HG02938 (cell line): ENCODE measurements around the gene ASIC2.

Source experiments
- ATAC-seq: cut with Tn5 transposase; IDR thresholded peaks from one replicate; pipeline ENCODE4 v1.9.1; 2021; ENCODE audit warnings: mild to moderate bottlenecking, moderate library complexity; ENCODE audit not compliant: unreplicated experiment

The ASIC2 gene

DNA sequence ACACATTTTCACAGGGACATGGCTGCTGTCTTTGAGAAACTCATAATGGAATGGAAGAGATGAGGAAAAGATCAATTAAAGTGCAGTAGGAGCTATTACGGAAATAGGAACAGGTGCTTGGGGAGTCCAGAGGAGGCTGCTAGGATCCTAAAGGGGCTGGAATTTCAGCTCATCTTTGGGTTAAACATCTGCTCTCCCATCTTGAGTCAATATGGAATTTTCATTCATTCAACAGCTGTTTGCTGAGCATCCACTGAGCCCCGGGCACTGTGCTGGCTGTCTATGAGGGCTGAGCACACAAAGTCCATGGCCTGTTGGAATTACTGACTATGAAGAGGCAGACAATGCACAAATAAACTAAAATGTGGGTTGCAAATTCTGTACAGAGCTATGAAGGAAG lies 47.9 kb downstream of the ASIC2 start:
- no peak for ATAC-seq

- no peak for ATAC-seq
Measured at GRCh38 chr17:33243732-33244131, 49.4 kb downstream of the ASIC2 start.

- no peak for ATAC-seq
Measured at GRCh38 chr17:33242375-33243124, 50.5 kb downstream of the ASIC2 start.

DNA sequence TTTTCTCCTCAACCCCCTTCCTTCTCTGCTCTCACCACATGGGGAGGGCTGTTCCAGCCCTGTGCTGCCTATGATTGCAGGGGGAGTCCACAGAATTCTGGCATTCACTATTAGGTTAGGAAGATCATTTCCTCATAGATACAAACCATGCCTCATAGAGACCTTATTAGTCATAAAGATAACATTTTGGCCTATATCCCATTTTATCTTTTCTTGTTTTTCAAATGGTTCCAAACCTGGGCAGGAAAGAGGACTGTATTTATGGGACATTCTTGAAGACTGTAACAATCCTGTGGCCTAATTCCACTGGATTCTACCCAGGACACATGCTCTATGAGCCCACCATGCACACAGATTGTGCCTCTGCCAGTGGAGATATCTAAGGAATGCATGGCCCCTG lies 51.7 kb downstream of the ASIC2 start:
- no peak for ATAC-seq

DNA sequence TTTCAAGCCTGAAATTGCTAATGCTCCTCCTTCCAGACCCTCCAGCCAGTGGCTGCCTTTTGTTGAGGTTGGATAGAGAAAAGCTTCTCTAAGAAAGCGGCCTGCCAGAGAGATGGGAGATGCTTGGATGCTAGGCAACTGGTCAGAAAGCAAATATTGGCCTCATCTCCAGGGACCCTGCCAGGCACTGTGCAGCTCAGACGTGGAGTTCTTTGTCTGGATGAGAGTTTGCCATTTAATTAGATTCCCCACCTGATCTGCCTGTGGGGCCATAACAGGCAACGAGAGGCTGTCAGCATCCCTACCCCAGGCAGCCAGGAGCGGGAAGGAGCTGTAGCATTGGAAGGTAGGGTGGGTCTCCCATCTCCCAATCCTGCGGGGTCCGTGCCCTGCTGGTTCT lies 52.7 kb downstream of the ASIC2 start:
- no peak for ATAC-seq

DNA sequence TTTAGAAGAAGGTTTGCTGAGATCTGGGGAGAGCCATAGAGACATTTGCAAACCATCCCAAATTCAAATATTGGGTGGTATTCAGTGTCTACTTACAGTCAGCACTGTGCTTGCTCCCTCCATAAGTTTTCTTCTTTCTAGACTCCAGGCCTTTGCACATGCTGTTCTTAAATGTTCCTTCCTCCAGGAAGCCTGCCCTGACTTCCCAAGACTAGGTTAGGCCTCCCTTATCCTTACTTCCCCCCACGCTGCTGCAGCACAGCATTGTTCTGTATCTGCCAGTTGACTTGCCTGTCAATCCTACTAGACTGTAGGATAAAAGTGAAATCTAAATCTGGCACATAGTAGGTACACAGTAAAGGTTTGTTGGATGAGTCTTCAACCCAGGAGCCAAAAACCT lies 53.4 kb downstream of the ASIC2 start:
- ATAC-seq: no peak

DNA sequence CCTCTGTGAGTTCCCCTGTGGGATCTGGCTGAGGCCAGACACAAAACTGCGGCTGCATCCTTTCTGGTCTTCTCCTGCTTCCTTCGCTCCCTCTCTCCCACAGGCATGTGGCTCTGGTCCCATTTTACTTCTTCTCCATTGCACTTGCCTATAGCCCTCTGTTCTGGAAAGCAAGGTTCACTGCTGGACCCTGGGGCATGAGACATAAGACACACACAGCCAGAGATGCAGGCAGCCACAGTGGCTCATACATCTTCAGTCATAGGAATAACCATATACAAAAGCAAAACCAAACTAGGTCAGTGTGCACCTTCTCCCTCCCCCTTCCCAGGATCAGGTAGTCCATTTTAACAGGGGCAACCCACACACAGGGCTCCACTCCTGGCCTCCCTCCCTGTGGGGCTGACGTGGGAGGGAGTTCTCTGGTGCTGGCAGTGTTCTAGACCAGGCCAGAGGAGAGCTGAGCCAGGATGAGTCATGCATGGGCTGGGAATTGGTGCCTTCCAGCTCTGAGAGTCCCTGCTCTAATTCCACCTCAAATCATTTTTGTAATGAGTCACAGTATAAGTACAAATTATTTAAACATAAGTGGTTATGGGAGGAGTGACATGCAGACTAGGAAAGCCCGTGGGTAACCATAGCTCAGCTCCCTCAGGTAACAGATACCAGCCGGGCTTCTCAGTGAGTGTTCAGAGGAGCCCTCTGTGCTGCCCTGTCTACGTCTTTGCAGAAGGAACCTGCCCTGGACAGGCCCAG lies 58.0 kb downstream of the ASIC2 start:
- ATAC-seq: no peak

GRCh38 chr17:33234233-33234632 lies 58.9 kb downstream of the ASIC2 start:
- ATAC-seq: no peak

GRCh38 chr17:33233811-33234177 lies 59.3 kb downstream of the ASIC2 start:
- no peak for ATAC-seq

- ATAC-seq: no peak
Measured at GRCh38 chr17:33229499-33229898, 63.6 kb downstream of the ASIC2 start.

GRCh38 chr17:33229028-33229427 lies 64.1 kb downstream of the ASIC2 start:
- ATAC-seq: no peak

DNA sequence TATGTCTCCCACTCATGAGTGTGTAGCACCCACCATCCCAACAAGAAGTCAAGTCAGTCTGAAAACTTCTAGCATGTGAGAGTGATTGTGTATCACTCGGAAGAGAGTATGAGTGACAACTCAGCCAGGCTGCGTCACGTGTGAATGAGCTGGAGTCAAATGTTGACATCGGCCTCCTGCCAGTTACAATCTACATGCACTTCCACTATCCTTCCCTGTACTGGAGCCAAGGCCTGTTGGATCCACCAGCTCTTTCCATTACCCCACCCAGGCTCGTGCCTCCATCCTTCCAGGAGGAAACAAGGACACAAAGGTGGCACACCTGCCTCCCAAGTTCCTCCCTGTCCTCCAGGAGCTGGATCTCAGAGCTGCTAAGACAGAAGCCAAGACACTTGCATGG lies 64.5 kb downstream of the ASIC2 start:
- no peak for ATAC-seq

DNA sequence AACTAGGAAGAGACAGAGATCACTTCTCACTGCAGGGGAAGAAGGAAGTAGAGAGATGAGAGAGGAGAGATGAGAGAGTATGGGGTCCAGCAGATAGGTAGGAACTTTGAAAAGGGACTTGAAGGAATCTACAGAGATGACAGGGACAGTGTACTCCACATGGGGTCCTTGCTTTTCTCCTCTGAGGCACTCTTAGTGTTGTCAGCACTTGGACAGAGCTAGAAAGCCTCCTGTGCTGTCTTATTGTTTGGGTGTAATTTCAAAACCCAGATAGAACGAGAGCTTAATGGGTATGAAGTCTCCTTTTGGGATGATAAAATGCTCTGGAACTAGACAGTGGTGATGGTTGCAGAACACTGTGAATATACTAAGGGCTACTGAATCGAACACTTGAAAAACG lies 65.2 kb downstream of the ASIC2 start:
- no peak for ATAC-seq

GRCh38 chr17:33225994-33226393 lies 67.1 kb downstream of the ASIC2 start:
- no peak for ATAC-seq

- ATAC-seq: no peak
Measured at GRCh38 chr17:33225509-33225908, 67.6 kb downstream of the ASIC2 start.

GRCh38 chr17:33220036-33220435 lies 73.1 kb downstream of the ASIC2 start:
- ATAC-seq: no peak

GRCh38 chr17:33218698-33219601 lies 74.1 kb downstream of the ASIC2 start:
- ATAC-seq: no peak

- no peak for ATAC-seq
Measured at GRCh38 chr17:33217891-33218290, 75.2 kb downstream of the ASIC2 start.

DNA sequence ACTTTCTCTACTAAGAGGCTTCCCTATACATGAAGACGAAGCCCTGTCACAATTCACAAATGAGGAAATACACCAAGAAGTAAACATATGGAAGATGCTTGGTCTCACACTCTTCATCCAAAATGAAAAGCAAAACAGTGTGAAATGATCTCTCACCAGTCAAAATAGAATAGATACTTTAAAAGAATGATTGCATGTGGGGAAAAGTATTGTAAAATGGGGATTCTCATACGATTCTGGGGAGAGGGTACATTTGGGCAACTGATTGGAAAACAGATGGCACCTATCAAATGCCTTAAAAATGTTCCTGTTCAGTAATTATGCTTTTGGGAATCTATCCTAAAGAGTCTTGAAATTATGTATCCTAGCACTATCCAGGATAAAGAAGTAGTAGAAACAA lies 78.1 kb downstream of the ASIC2 start:
- ATAC-seq: no peak

GRCh38 chr17:33210285-33210684 lies 82.8 kb downstream of the ASIC2 start:
- ATAC-seq: no peak

DNA sequence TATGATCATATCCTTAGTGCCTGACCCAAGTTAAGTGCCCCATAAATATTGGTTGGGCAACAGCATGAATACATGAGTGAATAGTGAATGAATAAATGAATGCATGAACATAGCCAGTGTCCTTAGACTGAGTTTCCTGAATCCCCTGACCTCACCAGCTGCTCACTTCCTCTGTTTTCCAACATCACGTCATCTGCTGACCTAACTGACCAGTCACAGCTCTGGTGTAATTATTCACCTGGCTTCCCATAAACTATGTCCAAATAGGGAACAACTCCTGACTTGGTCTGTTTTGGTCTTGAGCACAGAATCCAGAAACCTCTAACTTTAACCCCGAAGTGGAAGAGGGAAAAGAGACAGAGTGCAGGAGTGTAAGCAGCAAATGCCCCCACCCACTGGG lies 83.4 kb downstream of the ASIC2 start:
- ATAC-seq: no peak

DNA sequence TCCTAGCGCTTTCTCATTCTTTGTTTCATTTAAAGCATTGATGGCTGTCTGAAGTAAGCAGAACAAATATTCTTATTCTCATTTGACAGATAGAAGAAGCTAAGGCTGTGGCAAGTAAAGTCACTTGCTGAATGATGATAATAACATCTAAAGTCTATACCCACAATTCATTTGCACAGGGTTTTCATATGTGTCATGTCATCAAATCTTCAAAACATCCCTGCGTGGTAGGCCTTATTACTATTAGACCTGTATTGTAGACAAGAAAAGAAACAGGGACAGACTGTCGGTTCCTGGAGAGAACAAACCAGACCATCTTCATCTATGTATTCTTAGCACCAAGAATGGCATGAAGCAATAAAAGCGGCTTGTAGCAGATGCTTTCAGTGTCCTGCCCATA lies 85.9 kb downstream of the ASIC2 start:
- no peak for ATAC-seq
